HG02981 (cell line): Measurements from ENCODE around the gene FKTN.

Experiments
- ATAC-seq: cut with Tn5 transposase; IDR thresholded peaks from one replicate; pipeline ENCODE4 v1.9.1; 2021; ENCODE audit warnings: mild to moderate bottlenecking, moderate library complexity; ENCODE audit not compliant: unreplicated experiment

The FKTN gene

DNA sequence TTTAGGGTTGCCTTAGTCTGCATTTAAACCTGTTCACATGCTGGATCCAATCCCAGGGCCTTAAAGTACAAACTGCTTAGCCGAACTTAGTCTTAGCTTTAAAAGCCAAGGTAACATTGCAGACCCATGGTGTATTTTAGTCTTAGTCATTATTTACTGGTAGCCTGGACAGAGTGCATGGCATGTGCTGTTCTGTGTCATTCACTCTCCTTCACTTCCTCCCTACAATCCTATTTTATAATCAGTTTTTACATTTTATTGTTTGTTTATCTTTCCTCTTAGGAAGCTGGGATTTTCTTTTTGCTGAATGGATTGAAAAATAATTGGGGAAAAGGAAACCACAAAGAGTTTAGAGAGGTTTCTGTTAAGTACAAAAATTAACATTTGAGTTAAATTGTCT lies 74.9 kb downstream of the FKTN start:
- no peak for ATAC-seq

DNA sequence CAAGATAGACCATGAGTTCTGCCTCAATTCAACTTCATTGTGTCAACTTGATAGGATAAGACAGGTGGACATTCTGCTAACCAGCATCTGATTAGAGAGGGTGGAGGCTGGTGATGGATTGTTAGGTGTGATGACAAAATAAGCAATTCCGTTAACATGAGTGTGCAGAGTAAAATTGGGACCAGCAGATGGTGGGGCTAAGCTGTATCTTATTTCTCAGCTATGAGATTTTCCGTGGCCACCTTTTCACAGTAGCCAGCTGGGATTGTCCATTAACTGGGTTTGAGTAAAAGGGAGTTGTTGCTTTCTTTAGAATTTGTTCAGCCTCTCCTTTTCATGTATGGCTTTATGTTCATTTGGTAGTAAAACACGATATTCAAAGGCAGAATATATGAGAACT lies 75.5 kb downstream of the FKTN start:
- ATAC-seq, result no peak

DNA sequence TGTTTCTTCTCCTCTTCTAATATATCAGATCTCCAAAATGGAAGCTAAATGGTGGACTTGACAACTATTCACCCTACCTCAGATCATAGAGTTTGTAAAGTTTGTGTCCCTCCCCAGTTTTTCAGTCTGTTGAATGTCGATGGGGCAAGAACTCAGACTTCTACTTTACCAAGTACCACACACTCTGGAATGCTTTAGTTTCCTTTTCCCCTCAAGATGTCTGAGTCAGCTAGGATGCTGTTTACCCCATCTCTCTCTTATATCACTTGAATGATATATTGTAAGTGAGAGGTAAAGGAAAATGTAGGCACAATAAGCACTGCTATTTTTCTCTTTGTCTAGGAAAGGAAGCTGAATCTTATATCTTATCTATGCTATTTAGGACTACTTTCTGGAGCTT lies 78.4 kb downstream of the FKTN start:
- ATAC-seq, result no peak

DNA sequence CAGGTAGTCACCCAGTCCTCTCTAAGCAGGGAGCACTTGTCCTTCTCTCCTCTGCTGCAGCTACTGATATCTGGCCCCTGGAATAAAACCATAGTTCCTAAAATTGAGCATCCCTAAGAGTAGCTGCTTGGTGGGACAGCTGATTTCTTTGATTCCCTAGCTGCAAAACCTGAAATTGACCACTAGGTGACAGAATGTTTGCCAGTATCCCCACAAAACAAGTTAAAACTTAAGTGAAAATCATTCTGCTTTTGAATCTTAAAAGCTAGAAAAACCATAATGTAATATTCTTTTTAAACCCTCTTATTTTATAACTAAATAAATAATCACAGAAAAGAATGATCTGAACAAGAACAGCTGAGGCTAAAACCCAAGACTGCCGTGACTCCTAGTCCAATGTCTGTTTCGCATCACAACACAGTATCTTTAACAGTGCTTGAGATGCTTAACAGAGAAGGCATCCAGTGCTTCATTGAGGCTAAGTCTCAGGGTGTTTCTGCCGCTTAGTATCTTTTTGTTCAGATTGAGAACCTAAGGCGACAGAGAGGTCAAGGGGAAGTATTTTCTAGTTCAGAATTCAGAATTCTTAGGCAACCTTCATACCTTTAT lies 80.0 kb downstream of the FKTN start:
- ATAC-seq, result no peak

DNA sequence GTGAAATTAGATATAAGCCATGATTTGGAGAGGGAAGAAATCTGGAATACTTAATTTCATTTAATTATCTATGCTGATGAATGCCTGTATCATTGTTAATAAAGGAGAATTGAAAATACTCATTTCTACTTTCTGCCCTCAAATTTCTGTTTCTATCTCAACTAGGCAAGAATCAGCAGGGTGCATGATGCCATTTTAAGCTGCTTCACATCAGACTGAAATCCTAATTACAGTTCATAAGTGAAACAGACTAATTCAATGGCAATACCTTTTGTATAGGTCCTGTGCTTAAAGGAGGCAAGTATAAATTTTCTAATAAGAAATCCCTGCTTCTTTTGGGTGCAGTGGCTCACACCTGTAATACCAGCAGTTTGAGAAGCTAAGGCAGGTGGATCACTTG lies 82.0 kb downstream of the FKTN start:
- ATAC-seq, result no peak

DNA sequence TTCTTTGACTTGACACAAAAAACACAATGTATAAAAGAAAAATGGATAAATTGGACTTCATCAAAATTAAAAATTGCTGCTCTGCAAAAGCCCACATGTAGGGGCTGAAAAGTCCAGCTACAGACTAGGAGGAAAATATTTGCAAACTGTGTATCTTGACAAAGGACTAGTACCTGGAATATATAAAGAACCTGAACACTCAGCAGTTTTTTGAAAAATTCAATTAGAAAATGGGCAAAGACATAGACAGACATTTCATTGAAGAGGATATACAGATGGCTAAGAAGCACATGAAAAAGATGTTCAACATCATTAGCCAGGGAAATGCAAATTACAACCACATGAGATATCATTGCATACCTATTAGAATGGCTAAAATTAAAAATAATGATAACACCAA lies 85.9 kb downstream of the FKTN start:
- no peak for ATAC-seq

DNA sequence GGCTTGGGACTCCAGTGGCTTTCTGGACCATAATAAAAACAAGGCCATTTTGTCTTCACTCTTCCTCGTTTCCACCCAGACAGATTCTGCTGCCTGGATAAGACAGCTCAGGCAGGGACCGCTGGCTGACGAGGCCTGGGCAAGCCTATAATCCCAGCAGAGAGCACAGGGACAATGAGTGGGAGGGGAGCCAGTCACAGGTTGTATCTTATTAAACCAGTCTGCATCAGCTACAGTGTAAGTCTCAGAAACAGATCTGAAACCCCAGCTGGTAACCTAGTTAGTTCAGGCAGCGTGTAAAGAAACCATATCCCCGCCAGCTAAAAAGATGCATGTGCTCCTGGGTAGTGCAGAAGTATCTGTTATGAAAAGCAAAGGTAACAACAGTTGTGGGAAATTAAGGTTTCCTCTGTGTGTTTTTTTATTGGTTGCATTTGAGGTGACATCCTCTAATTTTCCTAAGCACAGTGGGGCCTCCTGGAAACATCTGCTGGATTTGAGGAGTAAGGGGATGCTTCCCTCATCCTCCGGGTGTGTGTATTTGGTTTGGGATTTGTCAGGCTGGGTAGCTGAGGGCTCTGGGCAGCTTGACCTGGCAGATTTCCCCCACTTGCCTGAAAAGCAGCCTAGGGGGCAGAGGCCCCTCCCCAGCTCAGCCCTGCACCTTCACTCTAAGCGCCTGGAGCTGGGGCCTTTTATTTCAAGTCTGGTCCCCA lies 89.1 kb downstream of the FKTN start:
- ATAC-seq, result no peak

DNA sequence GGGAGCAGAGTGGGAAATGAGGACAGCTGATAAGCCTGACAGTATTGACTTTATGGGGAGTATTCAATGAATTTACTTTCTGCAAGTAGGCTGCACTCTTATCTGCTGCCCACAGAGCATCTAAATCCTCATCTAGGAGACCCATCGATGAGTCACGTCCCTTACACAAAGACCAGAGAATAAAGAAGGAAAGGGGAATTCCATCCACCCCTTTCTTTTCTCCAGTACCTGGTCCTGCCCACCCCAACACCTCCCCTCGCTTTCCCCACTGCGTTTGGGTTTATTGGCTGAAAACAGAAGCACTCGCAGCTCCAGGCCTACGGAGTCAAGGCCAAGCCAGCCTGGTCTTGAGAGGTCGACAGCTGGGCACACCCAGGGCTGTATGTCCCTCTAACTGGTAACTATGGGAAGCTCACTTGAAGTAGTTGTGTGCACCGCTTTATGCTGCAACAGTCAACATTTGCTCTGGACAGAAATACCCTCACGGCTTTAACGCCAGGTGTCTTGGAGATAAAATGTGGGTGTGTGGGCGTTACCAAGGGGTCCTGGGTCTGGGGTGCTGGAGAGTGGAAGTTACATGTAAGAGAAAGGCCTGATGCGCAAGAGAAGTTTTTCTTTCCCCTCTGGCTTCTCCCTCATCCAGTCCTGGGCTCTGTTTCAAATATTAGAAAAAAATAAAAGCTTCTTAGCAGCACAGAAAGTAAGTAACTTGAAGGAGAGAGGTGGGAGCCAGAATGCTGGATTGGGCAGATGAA lies 89.8 kb downstream of the FKTN start:
- ATAC-seq, result no peak

DNA sequence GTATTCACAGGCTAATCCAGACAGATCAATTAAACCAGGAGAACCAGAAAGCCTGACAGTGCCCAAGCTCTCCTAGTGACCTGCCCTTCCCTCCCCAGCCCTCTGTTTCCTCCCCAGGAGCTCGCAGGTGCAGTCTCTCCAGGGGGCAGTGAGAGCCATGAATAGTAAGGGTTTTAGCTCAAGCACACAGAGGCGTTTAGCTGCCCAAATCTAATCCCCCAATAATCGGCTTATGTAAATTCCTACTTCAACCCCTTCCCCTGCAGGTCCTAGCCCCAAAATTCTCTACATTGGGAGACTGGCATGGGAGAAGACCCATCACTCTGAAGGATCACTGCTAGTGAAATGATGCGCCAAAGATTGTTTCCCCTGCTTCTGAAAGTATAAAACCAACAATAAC lies 93.9 kb downstream of the FKTN start:
- no peak for ATAC-seq

DNA sequence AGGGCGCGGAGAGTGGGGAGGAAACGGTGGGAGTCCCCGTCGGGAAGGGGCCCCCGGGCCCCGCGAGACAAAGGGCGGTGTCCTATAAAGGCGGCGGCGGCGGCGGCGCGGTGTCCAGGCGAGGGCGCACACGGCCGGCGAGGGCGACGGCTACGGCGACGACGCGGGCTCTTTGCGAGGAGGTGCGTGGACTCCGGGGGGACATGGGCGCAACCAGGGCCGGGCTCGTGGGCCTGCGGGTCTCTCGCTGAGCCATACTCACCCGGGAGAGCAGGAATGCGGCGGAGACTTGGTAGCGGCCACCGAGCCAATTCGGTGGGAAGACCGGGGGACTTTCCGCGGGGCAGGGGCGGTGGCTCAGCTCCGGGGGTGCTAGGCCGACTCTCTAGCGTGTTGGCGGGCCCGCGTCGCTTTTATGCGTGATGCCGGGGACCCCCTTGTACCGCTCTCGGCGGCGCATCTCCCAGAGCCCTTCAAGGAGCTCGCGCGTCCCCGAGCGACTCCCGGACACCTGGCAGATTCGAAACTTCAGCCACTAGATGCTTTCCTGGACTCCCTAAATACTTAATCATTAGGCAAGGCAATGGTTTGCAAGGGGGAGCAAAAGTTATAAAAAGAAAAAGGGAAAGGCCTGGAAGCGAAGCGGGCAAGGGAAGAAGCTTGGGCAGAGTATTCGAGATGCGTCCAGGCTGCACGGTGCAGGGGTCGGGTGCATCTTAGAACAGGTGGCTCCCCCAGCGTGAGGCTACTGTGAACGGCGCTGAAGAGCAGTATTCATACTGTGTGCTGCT lies 98.4 kb downstream of the FKTN start:
- peak; percentile 51 for ATAC-seq

DNA sequence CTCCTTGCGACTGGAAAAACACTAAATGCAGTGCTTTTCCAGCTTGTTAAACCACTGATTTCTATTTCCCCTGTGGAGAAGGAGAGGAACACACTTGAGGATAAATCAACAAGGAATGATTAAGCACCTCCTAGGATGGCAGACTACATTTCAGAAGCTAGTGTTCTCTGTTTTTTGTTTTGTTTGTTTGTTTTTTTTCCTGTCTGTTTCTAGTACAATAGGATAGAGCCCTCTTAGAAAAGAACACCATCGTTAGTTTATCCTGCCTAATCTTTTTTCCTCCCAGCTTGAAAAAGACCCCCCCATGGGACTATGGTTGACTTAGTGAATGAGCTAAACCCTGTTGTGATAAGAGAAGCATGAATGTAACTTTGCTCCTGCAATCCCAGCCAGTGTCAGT lies 100.4 kb downstream of the FKTN start:
- ATAC-seq, result no peak

DNA sequence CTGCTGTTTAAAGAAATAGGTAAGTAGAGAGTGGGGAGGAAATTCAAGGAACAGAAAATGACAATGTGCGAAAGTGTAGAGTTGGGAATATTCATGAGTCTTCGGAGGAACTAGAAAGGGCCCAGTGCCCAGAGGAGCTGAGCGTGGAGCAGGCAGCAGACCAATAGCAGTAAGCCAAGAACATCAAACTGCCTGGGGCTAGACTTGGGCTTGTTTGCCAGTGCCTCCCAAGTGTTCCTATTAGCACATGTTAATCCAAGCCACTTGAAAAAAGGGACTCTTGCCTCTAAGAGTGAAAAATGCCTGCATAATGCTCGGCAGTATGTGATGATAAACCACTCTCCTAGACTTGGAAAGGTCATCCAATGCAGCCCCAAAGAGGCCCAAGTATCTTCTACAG lies 103.1 kb downstream of the FKTN start:
- no peak for ATAC-seq

DNA sequence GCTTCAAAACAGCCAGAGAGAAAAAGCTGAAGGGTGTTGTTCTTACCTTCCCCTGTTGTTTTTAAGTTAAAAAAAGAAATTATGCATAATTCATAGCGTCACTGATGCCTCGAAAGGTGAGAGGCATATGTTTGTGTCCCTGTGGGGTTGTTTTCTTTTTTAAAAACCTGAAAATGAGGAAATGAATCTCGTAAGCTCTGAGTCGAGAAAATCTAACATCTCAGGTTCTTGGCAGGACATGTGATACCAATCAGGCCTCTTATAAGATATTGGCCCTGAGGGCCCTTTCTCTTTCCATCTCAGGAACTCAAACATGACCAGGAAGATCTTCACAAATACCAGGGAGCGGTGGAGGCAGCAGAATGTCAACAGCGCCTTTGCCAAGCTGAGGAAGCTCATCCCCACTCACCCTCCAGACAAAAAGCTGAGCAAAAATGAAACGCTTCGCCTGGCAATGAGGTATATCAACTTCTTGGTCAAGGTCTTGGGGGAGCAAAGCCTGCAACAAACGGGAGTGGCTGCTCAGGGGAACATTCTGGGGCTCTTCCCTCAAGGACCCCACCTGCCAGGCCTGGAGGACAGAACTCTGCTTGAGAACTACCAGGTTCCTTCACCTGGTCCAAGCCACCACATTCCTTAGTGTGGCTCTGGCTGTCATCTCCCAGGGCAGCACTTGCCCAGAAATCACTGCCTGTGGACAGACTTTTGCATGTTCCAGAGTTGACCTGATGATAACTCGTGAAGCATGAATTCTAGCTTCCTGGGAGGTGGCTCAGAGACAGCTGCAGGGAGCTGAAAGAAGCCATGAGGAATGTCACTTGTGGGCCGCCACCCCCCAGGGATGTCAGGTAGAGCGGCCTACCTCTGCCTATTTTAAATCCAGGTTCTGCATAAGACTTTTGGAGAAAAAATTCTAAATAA lies 104.5 kb downstream of the FKTN start, which contains the start of gene TAL2:
Gene TAL2, plus strand, starts transcription at position 274 of the 921 bp plus-strand sequence. Its CDS starts 40 bp downstream, at position 314.
- ATAC-seq, result peak; percentile 75

DNA sequence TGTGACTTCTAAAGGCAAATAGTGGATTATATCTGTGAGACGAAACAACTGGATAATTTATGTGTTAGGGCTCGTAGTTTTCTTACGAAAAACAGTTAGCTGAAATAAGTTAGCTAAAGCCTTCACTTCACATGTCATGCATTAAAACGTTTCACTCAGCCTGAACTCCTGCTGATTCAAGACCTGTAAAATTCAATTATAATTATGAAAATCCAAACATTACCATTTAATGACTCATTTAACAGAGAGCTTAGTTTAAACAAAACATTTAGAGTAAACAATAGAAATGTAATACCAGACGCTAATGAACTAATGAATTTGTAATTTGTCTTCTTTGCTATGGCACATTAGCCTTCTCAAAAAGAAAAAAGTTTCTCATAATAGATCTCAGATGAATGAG lies 106.0 kb downstream of the FKTN start:
- ATAC-seq, result no peak

DNA sequence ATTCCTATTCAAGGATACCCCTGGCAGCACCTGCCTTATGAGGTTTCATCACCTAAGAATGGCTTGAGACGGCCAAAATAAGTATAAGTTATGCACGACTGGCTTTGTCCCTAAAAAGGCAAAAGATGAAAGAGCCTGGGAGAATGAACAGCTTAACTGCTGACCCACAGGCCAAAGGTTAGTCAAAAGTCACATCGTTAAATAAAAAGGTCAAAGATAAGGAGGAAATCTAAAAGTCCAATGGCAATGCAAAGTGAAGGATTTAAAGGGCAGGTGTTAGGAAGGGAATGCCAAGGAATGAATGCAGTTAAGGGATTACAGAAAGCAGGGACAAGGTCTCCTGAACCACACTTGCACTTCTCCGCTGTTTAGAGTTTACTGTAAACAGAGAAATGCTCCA lies 109.9 kb downstream of the FKTN start:
- no peak for ATAC-seq

DNA sequence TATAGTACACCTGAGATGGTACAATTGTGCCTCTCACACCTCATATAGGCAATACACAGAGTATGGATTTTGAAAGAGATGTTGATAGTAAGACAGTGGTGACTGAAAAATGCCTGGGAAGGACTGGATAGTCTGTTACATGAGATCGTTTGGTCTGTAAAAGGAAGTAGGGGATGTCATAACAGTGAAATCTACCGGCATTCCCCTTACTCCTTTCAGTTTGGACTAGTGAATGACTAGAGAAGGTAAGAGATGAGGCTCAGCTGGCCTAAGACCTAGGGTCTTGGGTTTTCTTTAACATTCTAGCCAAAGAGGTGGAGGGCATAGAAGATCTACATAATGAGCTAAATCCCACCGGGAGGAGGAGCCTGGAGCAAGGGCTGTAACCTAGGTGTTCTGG lies 112.4 kb downstream of the FKTN start:
- no peak for ATAC-seq

DNA sequence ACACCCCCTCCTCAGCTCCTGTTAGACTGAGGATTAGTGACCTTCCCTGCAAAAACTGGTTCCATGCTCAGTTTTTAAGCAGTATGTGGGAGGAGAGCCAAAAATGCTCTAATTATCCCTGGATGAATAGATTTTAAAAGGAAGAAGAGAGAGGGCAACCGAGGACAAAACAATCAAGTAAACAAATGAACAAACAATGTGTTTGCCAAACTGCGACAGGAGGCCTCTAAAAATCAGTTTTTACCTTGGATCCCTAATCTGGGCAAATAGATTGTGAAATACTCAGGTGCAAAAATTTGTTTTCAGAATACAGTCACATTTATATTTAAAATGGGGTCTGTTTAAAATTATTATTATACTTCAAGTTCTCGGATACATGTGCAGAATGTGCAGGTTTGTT lies 112.8 kb downstream of the FKTN start:
- no peak for ATAC-seq

DNA sequence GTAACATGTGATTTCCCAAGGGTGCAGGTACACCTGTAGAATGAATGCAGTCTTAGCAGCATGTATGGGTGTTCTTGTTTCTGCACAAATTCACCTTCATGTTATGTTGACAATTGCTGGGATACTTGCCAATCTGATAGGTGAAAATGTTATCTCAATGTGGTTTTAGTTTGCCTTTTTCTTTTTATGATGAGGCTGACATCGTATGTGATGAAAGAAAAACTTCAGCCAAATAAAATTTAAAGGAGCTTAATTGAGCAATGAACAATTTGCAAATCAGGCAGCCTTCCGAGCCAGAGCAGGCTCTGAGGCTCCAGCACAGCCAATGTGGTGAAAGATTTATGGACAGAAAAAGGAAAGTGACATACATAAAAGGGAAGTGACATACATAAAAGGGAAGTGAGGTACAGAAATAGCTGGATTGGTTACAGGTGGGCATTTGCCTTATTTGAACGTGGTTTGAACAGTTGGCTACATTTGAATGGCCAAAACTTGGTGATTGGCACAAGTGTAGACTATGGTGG lies 114.8 kb downstream of the FKTN start:
- no peak for ATAC-seq

DNA sequence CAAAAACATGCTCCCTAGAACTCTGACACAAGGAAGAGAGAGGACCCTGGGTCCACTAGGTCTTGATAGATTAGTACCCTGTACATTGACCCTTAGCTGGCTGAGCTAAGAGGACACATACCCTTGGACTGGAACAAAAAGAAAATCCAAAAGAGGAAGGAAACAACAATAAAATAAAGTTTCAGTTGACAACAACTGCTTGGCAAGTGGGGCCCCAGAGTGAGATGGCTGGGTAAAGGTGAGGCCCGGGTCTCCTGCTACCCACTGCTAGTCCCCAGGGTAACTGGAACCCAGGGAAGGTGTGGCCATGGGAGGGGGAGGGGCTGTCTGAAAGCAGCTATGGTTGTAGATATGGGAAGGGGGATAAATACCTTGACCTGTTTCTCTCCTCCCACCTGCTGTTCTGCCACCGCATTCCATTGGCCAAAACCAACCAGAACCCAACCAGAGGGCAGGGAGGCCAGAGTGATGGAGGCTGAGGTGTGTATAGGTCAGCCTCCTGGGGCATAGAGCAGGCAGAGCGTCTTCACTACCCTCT lies 116.0 kb downstream of the FKTN start:
- no peak for ATAC-seq
